ENCODE measurements around the gene LSMEM2.
"Not testable (repeated sequence)": the region's sequence is repeated elsewhere in the genome, so short reads cannot be mapped to it uniquely, and the experiment has no call there.

Gene LSMEM2

DNA sequence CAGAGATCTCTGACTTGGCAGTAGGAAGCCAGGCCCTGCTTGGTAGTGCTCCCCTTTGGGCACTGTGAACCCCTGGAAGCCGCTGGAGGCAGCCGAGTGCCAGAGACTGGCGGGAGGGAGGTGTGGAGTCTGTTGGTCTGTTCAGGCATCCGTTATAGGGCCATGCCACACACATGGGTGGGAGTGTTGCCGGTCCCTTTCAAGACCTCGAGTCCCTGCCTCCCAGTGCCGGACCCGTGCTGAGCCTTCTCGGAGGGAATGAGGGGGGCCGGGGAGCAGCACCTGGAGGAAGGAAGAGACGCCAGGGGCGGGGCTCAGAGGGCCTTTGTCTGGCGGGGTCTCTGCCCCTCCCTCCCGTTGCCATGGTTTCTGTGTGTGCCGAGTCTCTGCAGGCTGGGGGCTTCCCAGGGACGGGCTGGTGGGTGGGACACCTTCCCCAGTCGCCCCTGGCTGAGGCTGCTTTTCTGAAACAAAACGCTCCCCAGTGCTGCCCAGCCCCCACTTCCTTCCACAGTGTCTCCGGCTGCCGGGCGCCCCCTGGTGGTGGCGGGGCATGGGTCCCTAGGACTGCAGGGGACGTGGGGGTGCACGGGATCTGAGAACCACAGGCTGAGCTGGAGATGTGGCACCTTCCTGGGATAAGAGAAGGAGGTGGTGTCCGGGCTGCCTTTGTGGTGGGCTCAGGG, 32.9 kb upstream of the LSMEM2 start:
- peak; percentile 84 to 96 (median 92) for DNase-seq (ENCODE audit: low read depth in 3 of 3)

DNA sequence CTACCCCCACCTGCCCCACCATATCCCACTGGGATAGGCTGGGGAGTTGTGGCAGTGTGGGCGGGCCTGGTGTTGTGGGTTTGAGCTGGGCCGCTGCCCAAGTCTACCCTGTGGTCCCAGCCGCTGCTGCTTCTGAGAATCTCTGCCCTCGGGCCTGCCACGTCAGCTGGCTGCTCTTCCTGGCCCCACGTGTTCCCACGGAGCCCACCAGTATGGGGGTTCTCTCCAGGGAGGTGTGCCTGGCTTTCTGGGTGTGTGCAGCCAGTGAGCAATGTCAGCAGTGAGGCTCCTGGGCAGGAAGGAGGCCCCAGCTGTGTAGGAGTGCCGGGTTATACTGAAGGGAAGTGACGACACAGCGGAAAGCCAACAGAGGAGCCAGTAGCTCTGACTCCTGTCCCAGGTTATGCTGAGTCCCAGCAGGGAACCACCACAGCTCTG, 32.4 kb upstream of the LSMEM2 start:
- DNase-seq (ENCODE audit: low read depth in 3 of 3) = peak; percentile 74 to 82 (median 82)

DNA sequence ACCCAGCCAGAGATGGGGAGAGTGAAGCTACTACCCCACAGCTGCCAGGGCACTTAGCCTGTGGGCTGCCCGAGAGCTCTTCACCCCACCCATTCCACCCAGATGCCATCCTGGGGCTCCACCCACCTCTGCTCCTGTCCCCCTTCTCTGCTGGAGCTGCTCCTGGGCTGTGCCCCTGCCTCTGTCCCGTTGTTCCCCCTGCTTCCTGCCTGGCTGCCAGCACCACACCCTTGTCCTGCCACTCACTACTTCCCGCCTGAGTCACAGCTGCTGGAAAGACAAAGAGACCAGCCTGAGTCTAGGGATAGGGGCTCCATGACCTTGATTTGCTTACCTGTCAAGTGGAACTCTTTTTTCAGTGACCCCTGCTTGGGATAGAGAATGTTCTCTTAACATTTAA, 30.5 kb upstream of the LSMEM2 start:
- no peak for DNase-seq (ENCODE audit: low read depth in 3 of 3)

DNA sequence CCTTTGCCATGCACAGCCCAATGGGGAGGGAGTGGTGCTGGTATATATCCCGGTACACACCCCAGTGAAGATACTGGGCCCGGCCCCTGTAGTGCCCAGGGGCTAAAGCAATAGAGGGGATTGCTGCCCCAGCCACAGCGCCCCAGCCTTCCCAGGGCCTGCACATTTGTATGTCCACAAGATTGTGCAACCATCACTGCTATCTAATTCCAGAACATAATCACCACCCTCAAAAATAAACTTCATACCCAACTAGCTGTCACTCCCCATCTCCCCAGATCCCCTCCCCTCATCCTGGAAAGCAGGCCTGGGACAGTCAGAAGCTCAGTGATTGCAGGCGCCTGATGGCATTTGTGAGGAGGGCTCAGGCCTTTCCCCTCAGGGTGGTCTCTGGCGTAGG, 29.4 kb upstream of the LSMEM2 start:
- DNase-seq (ENCODE audit: low read depth in 3 of 3) = no peak

DNA sequence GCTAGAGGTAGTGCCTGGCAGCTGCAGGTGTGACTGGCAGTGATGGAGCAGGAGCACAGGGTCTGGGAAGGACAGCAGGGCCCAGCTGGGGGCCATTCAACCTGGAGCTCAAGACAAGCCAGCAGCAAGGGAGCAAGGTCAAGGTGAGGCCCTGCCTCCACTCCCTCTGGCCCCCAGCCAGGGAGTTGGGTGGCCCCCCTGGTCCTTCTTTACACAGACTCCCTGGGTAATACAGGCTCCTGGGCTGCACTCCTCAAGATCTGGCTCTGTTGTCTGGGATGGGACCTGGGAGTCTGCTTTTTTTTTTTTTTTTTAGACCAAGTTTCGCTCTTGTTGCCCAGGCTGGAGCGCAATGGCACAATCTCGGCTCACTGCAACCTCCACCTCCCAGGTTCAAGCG, 28.4 kb upstream of the LSMEM2 start:
- no peak for DNase-seq (ENCODE audit: low read depth in 3 of 3)

DNA sequence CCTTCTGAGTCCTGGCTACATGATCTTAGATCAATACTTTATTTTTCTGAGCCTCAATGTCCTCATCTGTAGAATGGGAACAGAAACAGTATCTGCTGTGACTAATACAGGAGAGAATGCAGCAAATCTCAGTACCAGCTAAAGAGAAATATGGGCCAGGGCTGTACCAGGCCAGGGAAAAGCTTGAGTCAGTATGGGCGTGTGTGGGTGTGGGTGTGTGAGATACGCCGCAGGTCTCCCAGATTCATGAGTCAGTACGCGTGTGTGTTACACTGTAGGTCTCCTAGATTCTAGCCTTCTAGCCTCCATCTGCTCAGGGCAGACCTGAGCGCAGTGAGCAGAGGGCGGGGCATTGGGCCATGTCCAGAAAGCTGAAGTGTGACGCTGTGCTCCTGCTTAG, 27.7 kb upstream of the LSMEM2 start:
- peak; percentile 34 to 65 (median 56) for DNase-seq (ENCODE audit: low read depth in 3 of 3)

DNA sequence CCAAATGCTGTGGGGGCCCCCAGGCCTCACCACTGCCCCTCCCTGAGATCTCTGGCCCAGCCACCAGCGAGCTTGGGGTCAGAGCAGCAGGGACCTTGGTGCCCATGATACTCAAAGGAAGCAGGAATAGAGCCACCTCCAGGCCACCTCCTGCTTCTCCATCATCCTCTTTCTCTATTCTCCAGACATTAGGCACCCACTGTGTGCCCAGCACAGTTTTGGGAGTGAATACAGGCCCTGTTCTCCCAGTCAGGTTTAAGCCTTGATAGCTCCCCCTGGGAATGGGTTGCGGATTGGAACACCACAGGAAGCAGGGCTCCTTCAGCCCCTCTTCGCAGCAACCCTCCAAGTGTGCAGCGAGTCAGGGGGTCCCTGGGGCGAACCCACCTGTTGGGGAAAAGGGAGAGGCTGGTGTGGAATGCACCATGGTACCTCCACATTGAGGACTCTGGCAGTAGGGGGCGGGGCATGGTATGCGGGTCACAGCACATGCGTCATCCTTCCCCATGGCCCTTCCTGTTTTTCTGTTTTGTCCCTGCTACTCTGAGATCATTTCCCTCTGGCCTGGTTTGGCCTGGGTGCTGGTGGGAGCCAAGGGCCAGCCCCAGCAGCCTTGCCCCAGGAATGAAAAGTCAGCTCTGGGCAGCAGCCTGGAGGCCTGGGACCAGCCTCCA, 24.2 kb upstream of the LSMEM2 start:
- no peak for DNase-seq (ENCODE audit: low read depth in 3 of 3)

DNA sequence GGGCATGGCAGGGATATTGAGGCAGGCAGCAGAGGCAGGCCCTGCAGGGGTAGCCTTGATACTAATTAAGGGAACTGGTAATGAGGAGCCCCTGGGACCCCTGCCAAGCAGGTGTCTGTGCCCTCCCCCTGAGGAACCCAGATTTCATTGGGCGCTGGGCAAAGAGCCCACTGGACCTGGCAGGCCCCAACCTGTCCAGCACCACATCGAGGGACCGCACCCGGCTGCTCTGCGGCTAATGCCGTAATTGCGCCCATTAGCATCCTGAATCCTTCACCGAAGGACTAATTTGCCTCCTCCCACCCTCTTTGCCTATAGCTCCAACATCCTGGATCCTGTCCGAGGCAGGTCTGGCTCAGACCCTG, 23.7 kb upstream of the LSMEM2 start:
- no peak for DNase-seq (ENCODE audit: low read depth in 3 of 3)

DNA sequence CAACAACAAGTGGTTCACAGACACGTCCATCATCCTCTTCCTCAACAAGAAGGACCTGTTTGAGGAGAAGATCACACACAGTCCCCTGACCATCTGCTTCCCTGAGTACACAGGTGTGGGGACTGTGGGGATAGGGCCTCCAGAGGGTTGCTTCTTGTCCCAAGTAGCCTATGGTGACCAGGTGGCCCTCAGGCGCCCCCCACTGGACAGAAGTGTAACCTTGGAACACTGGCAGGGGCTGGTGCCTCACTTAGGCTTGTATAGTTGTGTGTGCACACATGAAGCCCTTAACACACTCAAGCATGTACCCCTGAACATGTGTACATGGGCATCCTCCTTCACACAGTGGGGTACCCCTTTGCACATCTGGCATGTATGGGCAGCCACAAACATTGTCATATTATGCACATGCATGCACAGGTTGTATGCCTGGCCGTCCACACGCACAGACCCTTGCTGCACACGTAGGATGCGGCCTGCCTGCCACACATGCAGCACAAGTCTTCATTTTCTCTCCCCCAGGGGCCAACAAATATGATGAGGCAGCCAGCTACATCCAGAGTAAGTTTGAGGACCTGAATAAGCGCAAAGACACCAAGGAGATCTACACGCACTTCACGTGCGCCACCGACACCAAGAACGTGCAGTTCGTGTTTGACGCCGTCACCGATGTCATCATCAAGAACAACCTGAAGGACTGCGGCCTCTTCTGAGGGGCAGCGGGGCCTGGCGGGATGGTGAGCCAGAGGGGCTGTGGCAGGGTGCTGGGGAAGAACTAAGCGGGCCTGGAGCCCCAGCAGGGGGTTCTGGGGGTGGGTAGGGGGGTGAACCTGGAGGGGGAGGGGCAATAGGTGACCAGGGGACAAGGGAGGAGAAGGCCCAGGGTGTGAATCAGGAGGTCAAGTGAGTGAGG, 21.7 kb upstream of the LSMEM2 start:
- no peak for DNase-seq (ENCODE audit: low read depth in 3 of 3)

DNA sequence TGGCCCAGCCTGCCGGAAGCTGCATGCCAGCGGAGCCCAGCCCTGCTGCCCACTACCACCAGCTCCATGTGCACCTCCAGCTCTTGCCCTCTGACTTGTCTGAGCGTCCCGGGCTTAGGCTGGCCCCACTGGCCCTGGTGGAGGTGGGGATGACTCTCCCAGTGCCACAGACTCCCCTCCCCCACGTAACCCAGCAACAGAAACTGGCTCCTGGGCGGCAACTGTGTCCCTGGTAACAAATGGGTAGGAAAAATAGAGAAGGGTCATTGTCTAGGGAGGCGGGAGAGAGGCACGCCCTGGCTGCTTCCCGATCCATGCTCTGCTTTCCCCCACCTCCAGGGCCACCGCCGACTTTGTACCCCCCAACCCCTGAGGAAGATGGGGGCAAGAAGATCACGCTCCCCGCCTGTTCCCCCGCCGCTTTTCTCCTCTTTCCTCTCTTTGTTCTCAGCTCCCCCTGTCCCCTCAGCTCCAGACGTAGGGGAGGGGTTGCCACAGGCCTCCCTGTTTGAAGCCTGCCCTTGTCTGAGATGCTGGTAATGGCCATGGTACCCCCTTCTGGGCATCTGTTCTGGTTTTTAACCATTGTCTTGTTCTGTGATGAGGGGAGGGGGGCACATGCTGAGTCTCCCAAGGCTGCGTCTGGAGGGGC, 20.7 kb upstream of the LSMEM2 start:
- DNase-seq (ENCODE audit: low read depth in 3 of 3) = no peak

DNA sequence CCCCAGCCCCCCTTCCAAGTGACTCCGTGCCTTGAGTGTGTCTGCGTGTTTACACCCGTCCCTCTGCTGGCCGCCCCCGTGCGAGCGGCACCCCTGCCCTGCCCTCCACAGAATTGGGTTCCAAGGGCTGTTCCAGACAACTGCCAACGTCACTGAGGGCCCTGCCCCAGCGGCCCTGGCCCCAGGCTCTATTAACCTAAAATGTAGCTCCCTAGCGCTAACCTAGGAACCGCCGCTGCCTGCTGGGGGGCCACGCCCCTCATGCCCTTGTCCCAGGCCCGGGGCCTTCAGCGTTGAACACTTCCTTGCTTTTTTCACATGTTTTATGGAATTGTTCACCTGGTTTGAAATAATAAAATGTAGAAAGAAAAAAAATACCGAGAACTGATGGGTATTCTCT, 19.9 kb upstream of the LSMEM2 start:
- DNase-seq (ENCODE audit: low read depth in 3 of 3) = no peak

DNA sequence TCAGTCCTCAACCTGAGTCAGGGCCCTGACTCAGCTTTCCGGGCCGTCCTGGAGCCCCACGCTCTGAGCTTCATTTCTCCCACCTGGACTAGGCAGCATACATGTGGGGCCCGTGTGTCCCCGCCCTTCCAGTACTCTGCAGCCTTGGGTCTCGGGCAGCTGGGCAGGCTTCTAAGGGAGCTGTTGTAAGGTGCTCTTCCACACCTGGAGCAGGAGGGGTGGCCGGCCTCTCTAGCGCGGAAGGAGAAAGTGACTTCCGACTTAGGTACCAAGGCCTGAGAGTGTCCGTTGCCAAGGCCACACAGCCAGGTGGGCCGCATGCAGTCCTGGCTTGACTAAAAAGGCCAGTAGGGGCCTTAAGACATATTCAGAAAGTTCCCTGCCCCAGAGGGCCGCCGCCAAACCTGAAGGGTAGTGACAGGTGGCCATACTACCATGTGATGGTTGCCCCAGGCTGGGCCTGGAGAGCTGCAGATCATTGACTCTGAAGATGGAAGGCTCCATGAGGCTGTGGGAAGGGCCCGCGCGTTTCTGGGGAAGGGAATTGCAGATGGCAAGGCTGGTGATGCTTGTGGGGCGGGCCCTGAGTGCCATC, 19.4 kb upstream of the LSMEM2 start:
- DNase-seq (ENCODE audit: low read depth in 3 of 3) = no peak

DNA sequence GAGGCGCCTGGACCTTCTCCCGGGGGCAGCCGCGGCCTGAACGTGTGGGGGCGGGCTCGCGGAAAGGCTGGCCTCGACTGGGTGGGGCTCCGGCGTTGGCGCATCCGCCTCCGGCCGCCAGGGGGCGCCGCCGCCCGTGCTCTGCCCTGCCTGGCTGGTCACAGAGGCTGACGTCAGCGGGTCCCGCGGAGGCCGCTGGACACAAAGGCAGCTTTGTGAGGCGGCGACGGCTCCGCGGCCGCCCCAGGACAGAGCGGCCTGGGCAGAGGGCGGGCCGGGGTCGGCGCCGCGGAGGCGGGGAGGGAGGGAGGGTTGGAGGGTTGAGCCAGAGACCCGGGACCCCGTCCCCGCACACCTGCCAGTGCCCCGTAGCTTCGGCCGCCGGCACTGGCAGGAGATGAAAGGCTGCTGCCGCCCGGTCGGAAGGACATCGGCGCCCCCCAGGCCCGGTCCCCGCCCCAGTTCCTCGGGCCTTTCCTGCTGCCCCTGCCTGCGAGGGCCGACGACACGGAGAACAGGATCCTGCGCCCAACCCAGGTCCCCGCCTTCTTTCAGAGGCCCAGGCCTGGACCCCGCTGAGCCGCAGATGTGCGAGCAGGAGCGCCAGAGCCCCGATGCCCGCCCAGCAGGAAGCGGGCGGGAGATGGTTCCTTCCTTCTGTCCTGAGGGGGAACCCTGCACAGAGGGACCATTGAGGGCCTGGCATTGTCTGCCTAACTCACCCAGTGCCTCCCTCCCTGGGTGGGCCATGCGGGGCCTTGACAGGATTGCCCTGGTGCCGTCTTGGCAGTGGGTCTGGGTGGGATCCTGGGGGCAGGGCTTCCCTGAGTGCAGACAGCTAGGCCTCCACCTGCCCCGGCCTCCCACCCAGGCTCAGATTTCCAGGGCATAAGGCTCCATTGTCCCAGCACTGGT, 18.6 kb upstream of the LSMEM2 start:
- peak; percentile 65 to 79 (median 76) for DNase-seq (ENCODE audit: low read depth in 3 of 3)

DNA sequence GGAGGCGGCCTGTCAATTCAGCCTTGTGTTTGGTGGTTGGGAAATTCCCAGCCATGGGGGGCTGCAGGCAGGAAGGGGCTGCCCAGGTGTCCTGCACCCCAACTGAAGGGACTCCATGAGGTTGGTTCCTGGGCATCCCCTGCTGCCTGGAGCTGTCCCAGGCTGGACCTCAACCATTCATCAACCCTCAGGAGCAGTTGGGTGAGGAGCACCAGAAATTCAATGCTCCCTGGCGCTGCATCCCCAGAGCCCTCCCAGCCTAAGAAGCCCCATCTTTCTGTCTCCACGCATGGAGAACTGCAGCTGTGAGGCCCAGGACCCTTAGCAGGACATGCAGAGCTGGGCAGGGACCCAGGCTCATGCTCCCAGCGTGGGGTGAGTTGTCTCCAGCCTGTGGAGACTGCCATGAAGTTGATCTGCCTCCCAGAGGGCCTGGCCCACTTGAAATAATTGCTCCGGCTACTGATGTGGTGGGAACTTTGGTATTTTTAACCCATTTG, 17.9 kb upstream of the LSMEM2 start:
- DNase-seq (ENCODE audit: low read depth in 3 of 3) = no peak

DNA sequence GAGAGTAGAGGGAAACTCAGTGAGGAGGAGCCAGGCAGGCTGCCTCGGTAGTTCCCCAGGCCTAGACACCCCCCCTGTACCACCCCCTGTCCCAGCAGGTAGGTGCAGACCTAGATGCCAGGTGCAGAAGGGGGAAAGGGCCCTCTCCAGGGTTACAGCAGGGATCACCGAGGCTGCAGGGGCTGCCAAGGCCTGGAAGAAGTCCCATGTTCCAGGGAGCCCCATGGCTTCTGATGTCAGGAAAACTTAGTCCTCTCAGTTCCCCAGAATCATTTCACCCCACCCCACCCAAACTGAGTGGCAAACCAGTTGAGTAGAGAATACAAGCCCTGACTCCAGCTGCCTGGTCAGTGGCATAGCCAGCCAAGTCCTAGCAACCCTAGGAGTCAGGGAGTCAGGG, 17.4 kb upstream of the LSMEM2 start:
- DNase-seq (ENCODE audit: low read depth in 3 of 3) = no peak

DNA sequence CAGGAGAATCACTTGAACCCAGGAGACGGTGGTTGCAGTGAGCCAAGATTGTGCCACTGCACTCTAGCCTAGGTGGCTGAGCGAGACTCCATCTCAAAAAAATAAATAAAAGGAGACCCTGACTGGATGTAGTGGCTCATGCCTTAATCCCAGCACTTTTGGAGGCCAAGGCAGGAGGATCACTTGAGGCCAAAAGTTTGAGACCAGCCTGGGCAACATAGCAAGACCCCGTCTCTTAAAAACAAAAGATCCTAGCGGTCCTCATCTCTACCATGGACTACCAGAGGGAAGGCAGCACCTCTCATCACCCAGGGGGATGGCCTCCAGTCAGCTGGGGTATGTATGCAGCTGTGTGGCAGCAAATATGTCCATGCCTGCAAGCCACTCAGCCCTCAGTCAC, 16.7 kb upstream of the LSMEM2 start:
- DNase-seq (ENCODE audit: low read depth in 3 of 3) = not testable (repeated sequence)

DNA sequence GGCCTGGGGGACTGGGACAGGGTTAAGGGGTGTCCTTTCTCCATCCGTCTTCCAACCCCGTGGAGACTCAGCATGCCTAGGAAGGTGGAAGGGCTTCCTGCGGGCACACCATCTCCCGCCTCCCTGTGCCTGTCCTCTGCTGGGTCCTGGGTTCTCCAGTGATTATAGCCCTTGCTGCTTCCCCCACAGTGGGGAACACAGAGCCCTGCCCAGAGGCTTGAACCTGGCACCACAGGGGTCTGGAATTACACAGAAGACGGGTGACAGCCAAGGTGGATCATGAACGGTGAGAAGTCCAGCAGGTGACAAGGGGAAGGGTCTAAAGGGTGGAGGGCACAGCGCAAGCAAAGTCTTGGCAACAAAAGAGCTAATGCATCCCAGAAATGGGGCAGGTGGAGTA, 16.1 kb upstream of the LSMEM2 start:
- no peak for DNase-seq (ENCODE audit: low read depth in 3 of 3)

DNA sequence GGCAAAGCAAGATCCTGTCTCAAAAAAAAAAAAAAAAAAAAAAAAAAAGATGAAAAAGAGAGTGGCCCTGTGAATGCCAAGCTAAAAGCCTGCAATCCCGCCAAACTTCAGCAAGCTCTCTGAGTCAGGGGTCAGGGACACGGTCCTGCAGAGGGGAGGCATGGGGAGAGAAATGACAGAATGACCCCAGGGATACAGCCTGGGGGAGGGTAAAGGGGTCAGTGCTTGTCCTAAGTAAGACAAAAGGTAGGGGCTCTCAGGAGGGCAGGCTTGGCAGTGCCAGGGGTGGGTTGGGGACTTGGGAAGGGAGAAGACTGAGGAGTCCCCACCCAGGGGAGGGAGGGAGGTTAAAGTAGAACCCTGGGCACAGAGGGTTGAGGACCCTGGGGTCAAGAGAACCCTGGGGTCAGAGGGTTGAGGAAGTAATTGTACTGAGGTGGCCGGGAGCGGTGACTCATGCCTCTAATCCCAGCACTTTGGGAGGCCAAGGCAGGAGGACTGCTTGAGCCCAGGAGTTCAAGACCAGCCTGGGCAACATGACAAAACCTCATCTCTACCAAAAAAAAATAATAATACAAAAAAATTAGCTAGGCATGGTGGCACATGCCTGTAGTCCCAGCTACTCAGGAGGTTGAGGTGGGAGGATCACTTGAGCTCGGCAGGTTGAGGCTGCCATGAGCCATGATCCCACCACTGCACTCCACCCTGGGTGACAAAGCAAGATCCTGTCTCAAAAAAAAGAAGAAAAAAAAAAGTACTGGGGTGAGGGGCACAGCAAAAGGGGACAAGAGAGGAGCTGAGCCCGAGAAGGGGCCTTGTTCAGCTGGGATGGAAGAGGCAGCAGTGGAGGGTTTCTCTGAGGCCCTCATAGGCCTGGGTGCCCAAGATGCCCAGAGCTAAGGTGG, 15.2 kb upstream of the LSMEM2 start:
- DNase-seq (ENCODE audit: low read depth in 3 of 3) = no peak

DNA sequence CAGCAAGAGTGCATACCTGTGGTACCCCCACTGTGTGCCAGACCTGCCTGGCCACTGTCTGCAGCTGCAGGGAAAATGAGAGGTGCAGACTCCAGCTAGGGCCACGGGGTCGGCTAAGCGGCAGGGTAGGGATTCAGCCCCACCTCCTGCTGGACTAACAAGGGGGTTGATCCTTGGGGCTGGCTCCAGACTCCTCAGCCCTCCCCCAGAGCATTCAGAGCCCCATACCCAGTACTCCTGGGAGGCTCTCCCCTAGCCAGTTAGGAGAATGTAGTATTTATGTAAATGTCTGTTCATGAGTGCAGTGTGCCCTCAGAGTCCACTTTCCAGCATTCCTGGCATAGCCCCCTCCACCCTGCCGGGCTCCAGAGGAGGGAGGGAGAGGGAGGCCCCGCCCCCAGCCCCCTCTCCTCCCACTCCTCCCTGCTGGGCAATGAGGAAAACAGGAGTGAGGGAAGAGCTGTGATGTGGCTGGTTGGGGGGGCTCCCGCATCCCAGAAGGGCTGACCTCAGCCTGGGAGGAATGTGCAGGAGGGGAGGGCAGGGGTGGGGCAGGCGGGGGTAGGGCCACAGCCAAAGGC, 14.4 kb upstream of the LSMEM2 start:
- DNase-seq (ENCODE audit: low read depth in 3 of 3) = no peak

Data from stimulated activated CD4-positive, alpha-beta T cell treated with anti-CD3 and anti-CD28 coated beads, TNF-alpha, amount 100 ng/mL, for 48 hours (primary cell).